Transverse colon (tissue), 4 donors: ENCODE results near the gene POU3F3.

Experiments used
- EP300 ChIP-seq: sonication (generic); formaldehyde crosslinking; IDR thresholded peaks from one replicate; pipeline ENCODE4 v1.6.1; 2017; ENCODE audit warnings: antibody characterized with exemption, low read depth
- POLR2A ChIP-seq: fragments of 450-650 bp; IDR thresholded peaks from one replicate; pipeline ENCODE4 v1.6.1; 2016; ENCODE audit warnings: antibody characterized with exemption, mild to moderate bottlenecking, moderate library complexity
- POLR2AphosphoS5 ChIP-seq, 3 donors: sonication (generic); formaldehyde crosslinking; IDR thresholded peaks; one replicate each; pipeline ENCODE4 v1.6.1; 2016; ENCODE audit warnings: antibody characterized with exemption in 3 of 3
- TF ChIP-seq, protein P1 (sequence below), 5 experiments: fragments of 200-600 bp in 3 of 5; fragments of 450-650 bp in 2 of 5; sonication (generic) in 3 of 5; IDR thresholded peaks; 1 replicate in 2 of 5; 2 replicates in 3 of 5; pipeline ENCODE4 v1.5.1; 2016 to 2017; ENCODE audit warnings: antibody characterized with exemption in 5 of 5, inconsistent platforms in 3 of 5, mild to moderate bottlenecking in 2 of 5, moderate library complexity in 1 of 5

DNA sequence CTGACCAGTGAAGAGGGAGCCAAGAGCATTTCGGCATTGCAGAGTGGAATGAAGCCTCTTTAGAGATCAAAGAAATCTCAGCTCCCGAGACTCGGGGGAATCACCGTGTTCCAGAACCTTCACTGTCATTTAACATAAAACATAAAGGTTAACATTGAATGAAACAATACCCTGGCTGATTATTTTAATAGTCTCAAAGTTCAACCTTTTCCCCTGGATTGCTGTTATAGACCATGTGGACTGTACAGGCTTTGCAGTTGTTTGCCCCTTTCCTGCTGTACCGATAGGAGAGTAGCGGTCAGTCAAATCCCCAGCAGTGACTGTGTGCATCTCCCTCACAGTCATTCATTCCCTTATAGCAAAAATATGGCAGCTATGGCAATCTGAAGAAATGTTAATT lies 48.4 kb downstream of the POU3F3 start:
- TF ChIP-seq, protein P1, sequence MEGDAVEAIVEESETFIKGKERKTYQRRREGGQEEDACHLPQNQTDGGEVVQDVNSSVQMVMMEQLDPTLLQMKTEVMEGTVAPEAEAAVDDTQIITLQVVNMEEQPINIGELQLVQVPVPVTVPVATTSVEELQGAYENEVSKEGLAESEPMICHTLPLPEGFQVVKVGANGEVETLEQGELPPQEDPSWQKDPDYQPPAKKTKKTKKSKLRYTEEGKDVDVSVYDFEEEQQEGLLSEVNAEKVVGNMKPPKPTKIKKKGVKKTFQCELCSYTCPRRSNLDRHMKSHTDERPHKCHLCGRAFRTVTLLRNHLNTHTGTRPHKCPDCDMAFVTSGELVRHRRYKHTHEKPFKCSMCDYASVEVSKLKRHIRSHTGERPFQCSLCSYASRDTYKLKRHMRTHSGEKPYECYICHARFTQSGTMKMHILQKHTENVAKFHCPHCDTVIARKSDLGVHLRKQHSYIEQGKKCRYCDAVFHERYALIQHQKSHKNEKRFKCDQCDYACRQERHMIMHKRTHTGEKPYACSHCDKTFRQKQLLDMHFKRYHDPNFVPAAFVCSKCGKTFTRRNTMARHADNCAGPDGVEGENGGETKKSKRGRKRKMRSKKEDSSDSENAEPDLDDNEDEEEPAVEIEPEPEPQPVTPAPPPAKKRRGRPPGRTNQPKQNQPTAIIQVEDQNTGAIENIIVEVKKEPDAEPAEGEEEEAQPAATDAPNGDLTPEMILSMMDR (IDR thresholded peaks at IDR 0.05): no peak
- TF ChIP-seq EP300: no peak
- TF ChIP-seq POLR2A: no peak
- TF ChIP-seq POLR2AphosphoS5 (IDR thresholded peaks at IDR 0.05): no peak
